Measurements from ENCODE around the gene PHF23.
"Not testable (repeated sequence)": the region's sequence is repeated elsewhere in the genome, so short reads cannot be mapped to it uniquely, and the experiment has no call there.

PHF23 gene

GRCh38 chr17:7258731-7259554, 19.7 kb upstream of the PHF23 start:
- DNase-seq (ENCODE audit: low read depth), result no peak

- no peak for DNase-seq (ENCODE audit: low read depth)
Observed at GRCh38 chr17:7256766-7257456, 17.7 kb upstream of the PHF23 start.

GRCh38 chr17:7254511-7254910, 15.3 kb upstream of the PHF23 start:
- DNase-seq (ENCODE audit: low read depth), result no peak

GRCh38 chr17:7253082-7253481, 13.8 kb upstream of the PHF23 start:
- no peak for DNase-seq (ENCODE audit: low read depth)

- DNase-seq (ENCODE audit: low read depth), result peak; percentile 77
Observed at GRCh38 chr17:7252176-7253043, 13.2 kb upstream of the PHF23 start, which contains the start of gene ELP5. Gene ELP5, plus strand, starts transcription at chr17:7252215. Its CDS starts 336 bp downstream, at chr17:7252551.

GRCh38 chr17:7251661-7252175, 12.5 kb upstream of the PHF23 start, which contains the start of gene CTDNEP1:
Gene CTDNEP1, minus strand, starts transcription at chr17:7251734. Its CDS starts 438 bp downstream, at chr17:7251296.
- DNase-seq (ENCODE audit: low read depth), result peak; percentile 98

GRCh38 chr17:7250695-7251627, 11.7 kb upstream of the PHF23 start:
- DNase-seq (ENCODE audit: low read depth), result no peak

- no peak for DNase-seq (ENCODE audit: low read depth)
Observed at GRCh38 chr17:7249830-7250229, 10.6 kb upstream of the PHF23 start.

- no peak for DNase-seq (ENCODE audit: low read depth)
Observed at GRCh38 chr17:7249214-7249613, 10.0 kb upstream of the PHF23 start.

GRCh38 chr17:7248796-7249195, 9.5 kb upstream of the PHF23 start:
- no peak for DNase-seq (ENCODE audit: low read depth)

- DNase-seq (ENCODE audit: low read depth), result no peak
Observed at GRCh38 chr17:7246779-7247178, 7.5 kb upstream of the PHF23 start.

- DNase-seq (ENCODE audit: low read depth), result not testable (repeated sequence)
Observed at GRCh38 chr17:7243838-7244237, 4.6 kb upstream of the PHF23 start.

- DNase-seq (ENCODE audit: low read depth), result no peak
Observed at GRCh38 chr17:7243453-7243729, 4.1 kb upstream of the PHF23 start.

- DNase-seq (ENCODE audit: low read depth), result peak; percentile 90
Observed at GRCh38 chr17:7242717-7243452, 3.6 kb upstream of the PHF23 start.

GRCh38 chr17:7241783-7242716, 2.8 kb upstream of the PHF23 start, which contains the start of gene GABARAP:
Gene GABARAP, minus strand, starts transcription at chr17:7242449. Its CDS starts 119 bp downstream, at chr17:7242330.
- DNase-seq (ENCODE audit: low read depth), result peak; percentile 84

- DNase-seq (ENCODE audit: low read depth), result no peak
Observed at GRCh38 chr17:7241090-7241733, 2.0 kb upstream of the PHF23 start.

GRCh38 chr17:7240375-7240774, 1.1 kb upstream of the PHF23 start:
- no peak for DNase-seq (ENCODE audit: low read depth)

GRCh38 chr17:7238420-7239090, 702 bp downstream of the PHF23 start:
- no peak for DNase-seq (ENCODE audit: low read depth)
